Measurements from ENCODE around the gene STOML2.

STOML2 gene

DNA sequence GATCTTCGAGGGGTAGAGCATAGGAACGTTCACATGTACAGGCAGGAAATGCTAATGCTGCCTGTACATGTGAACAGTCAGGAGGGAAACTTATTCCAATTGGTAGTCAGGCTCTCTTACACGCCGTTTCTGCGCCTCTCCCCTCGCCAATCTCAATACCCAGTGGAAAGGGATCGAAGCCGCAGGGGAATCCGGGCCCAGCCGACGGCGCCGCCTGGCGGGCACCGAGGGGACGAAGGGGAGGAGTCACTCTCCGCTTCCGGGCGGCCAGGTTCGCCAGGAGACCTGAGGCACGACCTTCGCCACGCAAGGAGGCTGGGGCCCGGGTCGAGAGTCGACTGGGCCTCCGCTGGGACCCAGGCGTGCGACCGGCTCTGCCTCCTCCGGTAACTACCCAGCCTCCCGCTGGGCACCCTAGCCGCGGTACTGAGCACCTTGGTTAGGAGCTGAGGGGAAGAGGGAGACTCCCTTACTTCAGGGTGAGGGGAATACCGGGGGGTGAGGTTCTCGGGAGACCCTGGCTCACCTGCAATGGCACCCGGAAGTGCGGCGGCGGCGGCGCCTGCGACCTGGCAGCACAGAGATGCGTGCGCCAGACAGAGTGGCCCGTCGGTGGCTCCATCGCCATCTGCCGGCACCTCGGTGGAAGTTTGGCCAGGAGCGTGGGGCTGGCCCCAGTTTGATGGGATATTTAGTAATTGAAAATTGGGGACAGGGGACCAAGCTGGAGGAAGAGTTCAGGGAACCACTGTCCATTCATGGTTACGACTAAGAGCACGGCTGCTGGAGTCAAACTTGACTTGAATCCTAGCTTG is 6.7 kb downstream of the STOML2 start, which contains the start of gene PIGO (continued):
- TF ChIP-seq, protein P1, sequence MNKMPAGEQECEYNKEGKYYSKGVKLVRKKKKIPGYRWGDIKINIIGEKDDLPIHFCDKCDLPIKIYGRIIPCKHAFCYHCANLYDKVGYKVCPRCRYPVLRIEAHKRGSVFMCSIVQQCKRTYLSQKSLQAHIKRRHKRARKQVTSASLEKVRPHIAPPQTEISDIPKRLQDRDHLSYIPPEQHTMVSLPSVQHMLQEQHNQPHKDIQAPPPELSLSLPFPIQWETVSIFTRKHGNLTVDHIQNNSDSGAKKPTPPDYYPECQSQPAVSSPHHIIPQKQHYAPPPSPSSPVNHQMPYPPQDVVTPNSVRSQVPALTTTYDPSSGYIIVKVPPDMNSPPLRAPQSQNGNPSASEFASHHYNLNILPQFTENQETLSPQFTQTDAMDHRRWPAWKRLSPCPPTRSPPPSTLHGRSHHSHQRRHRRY (tag by site-specific recombination; IDR thresholded peaks at IDR 0.05), result no peak
- TF ChIP-seq TCF7L2 (IDR thresholded peaks at IDR 0.05; ENCODE audit: borderline replicate concordance, low read depth, low read length) (no peak), ZNF23 (tag by site-specific recombination; IDR thresholded peaks at IDR 0.05; ENCODE audit: borderline replicate concordance) (no peak), ZNF585B (tag by site-specific recombination; IDR thresholded peaks at IDR 0.05) (0 out of 2 replicates have a peak, but pooled peaks have one; percentile 10), ZNF354C (tag by site-specific recombination; IDR thresholded peaks at IDR 0.05; ENCODE audit: borderline replicate concordance, low read depth) (no peak), BCL11B (tag by site-specific recombination; IDR thresholded peaks at IDR 0.05; ENCODE audit: low read depth) (no peak), ZNF843 (tag by site-specific recombination; IDR thresholded peaks at IDR 0.05) (peak; percentile 36; the same call in 1 of the 2 replicates), ZNF155 (tag by site-specific recombination; IDR thresholded peaks at IDR 0.05) (no peak), ZNF514 (tag by site-specific recombination; IDR thresholded peaks at IDR 0.05) (no peak), ZNF561 (tag by site-specific recombination; IDR thresholded peaks at IDR 0.05; ENCODE audit: borderline replicate concordance) (peak; percentile 82), ZNF10 (tag by site-specific recombination; IDR thresholded peaks at IDR 0.05) (no peak), PRDM1 (tag by site-specific recombination; IDR thresholded peaks at IDR 0.05) (no peak), ZNF24 (tag by site-specific recombination; IDR thresholded peaks at IDR 0.05) (no peak), ZXDB (tag by site-specific recombination; IDR thresholded peaks at IDR 0.05) (peak; percentile 87), ZNF48 (tag by site-specific recombination; IDR thresholded peaks at IDR 0.05) (no peak), ZNF830 (tag by site-specific recombination; IDR thresholded peaks at IDR 0.05; ENCODE audit: low read depth) (no peak), GLIS1 (tag by site-specific recombination; IDR thresholded peaks at IDR 0.05) (peak; percentile 51), ZNF529 (tag by site-specific recombination; IDR thresholded peaks at IDR 0.05; ENCODE audit: insufficient replicate concordance) (no peak), ZNF223 (tag by site-specific recombination; IDR thresholded peaks at IDR 0.05) (no peak), ZNF560 (tag by site-specific recombination; IDR thresholded peaks at IDR 0.05; ENCODE audit: borderline replicate concordance) (no peak), ZNF555 (tag by site-specific recombination; conservative IDR thresholded peaks at IDR 0.05) (no peak), ZNF549 (tag by site-specific recombination; IDR thresholded peaks at IDR 0.05) (no peak), ZNF16 (tag by site-specific recombination; IDR thresholded peaks at IDR 0.05; ENCODE audit: low read depth) (no peak), KLF9 (tag by site-specific recombination; IDR thresholded peaks at IDR 0.05; ENCODE audit: low read depth) (peak; percentile 20; the same call in 1 of the 2 replicates), ZNF426 (tag by site-specific recombination; IDR thresholded peaks at IDR 0.05) (no peak), ZNF335 (tag by site-specific recombination; conservative IDR thresholded peaks at IDR 0.05) (peak; percentile 92), ZNF837 (tag by site-specific recombination; IDR thresholded peaks at IDR 0.05) (no peak), HOXA7 (CRISPR knock-in tag; IDR thresholded peaks at IDR 0.05; ENCODE audit: borderline replicate concordance) (no peak)
- TF ChIP-seq, protein P2, sequence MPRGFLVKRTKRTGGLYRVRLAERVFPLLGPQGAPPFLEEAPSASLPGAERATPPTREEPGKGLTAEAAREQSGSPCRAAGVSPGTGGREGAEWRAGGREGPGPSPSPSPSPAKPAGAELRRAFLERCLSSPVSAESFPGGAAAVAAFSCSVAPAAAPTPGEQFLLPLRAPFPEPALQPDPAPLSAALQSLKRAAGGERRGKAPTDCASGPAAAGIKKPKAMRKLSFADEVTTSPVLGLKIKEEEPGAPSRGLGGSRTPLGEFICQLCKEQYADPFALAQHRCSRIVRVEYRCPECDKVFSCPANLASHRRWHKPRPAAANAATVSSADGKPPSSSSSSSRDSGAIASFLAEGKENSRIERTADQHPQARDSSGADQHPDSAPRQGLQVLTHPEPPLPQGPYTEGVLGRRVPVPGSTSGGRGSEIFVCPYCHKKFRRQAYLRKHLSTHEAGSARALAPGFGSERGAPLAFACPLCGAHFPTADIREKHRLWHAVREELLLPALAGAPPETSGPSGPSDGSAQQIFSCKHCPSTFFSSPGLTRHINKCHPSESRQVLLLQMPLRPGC (tag by site-specific recombination; IDR thresholded peaks at IDR 0.05), result no peak; the same call in 1 of the 2 replicates
- TF ChIP-seq, protein P3, sequence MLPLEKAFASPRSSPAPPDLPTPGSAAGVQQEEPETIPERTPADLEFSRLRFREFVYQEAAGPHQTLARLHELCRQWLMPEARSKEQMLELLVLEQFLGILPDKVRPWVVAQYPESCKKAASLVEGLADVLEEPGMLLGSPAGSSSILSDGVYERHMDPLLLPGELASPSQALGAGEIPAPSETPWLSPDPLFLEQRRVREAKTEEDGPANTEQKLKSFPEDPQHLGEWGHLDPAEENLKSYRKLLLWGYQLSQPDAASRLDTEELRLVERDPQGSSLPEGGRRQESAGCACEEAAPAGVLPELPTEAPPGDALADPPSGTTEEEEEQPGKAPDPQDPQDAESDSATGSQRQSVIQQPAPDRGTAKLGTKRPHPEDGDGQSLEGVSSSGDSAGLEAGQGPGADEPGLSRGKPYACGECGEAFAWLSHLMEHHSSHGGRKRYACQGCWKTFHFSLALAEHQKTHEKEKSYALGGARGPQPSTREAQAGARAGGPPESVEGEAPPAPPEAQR (tag by site-specific recombination; IDR thresholded peaks at IDR 0.05), result no peak
- TF ChIP-seq, protein P4, sequence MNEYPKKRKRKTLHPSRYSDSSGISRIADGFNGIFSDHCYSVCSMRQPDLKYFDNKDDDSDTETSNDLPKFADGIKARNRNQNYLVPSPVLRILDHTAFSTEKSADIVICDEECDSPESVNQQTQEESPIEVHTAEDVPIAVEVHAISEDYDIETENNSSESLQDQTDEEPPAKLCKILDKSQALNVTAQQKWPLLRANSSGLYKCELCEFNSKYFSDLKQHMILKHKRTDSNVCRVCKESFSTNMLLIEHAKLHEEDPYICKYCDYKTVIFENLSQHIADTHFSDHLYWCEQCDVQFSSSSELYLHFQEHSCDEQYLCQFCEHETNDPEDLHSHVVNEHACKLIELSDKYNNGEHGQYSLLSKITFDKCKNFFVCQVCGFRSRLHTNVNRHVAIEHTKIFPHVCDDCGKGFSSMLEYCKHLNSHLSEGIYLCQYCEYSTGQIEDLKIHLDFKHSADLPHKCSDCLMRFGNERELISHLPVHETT (tag by site-specific recombination; IDR thresholded peaks at IDR 0.05), result peak; percentile 49; the same call in 1 of the 2 replicates
- TF ChIP-seq, protein P5, sequence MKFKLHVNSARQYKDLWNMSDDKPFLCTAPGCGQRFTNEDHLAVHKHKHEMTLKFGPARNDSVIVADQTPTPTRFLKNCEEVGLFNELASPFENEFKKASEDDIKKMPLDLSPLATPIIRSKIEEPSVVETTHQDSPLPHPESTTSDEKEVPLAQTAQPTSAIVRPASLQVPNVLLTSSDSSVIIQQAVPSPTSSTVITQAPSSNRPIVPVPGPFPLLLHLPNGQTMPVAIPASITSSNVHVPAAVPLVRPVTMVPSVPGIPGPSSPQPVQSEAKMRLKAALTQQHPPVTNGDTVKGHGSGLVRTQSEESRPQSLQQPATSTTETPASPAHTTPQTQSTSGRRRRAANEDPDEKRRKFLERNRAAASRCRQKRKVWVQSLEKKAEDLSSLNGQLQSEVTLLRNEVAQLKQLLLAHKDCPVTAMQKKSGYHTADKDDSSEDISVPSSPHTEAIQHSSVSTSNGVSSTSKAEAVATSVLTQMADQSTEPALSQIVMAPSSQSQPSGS (tag by site-specific recombination; IDR thresholded peaks at IDR 0.05; ENCODE audit: low read depth), result no peak
- TF ChIP-seq, protein P6, sequence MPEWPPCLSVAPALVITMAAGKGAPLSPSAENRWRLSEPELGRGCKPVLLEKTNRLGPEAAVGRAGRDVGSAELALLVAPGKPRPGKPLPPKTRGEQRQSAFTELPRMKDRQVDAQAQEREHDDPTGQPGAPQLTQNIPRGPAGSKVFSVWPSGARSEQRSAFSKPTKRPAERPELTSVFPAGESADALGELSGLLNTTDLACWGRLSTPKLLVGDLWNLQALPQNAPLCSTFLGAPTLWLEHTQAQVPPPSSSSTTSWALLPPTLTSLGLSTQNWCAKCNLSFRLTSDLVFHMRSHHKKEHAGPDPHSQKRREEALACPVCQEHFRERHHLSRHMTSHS (tag by site-specific recombination; IDR thresholded peaks at IDR 0.05), result no peak
